Measurements from ENCODE around the gene EGFL8.
A peak's percentile ranks its signal among the peaks of the same experiment; 100 is the strongest.

DNA sequence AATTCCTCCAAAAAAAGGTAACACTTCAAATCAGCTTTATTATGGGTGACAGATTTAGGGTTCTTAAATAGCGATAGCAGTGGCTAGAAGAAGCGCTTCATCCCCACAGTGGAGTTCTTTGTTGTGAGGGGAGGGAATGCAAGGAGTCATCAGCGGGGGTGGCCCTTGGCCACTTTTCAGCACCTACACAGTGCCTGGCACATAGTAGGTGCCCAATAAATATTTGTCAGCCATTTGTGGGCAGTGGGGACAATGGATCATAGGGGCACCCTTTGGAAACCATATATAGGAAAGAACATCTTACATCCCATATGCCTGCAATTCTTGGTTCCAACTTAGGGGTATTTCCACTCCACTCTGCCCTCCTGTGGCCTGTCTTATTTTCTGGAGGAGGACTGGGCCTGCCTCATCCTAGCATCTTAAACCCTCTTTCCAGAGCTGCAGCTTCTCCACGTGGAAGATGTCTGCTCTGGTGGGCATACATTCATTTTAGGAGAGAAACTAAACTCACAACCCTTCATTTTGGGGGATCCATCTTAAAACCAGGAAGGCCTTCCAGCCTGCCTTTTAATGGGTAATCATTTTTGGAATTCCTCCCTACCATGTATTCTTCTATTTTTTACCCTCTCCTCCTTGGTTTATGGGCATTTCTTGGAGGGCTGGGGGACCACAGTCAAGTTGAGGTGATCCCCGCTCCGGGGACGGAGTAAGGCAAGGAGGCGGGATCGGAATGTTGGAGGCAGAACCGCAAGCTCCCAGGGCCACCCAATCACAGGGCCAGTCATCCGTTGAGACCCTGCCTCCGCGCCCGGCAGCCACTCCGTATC is 30.6 kb downstream of the EGFL8 start:
- TF ChIP-seq, protein P1, sequence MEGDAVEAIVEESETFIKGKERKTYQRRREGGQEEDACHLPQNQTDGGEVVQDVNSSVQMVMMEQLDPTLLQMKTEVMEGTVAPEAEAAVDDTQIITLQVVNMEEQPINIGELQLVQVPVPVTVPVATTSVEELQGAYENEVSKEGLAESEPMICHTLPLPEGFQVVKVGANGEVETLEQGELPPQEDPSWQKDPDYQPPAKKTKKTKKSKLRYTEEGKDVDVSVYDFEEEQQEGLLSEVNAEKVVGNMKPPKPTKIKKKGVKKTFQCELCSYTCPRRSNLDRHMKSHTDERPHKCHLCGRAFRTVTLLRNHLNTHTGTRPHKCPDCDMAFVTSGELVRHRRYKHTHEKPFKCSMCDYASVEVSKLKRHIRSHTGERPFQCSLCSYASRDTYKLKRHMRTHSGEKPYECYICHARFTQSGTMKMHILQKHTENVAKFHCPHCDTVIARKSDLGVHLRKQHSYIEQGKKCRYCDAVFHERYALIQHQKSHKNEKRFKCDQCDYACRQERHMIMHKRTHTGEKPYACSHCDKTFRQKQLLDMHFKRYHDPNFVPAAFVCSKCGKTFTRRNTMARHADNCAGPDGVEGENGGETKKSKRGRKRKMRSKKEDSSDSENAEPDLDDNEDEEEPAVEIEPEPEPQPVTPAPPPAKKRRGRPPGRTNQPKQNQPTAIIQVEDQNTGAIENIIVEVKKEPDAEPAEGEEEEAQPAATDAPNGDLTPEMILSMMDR (IDR thresholded peaks at IDR 0.05), result peak; percentile 48 to 80 (median 64)
- TF ChIP-seq POLR2A (IDR thresholded peaks at IDR 0.05) (peak; percentile 92 to 95), POLR2AphosphoS5 (IDR thresholded peaks at IDR 0.05) (peak; percentile 96 to 99 (median 96))
